GM12801 (cell line): ENCODE measurements around the gene TRIM4.

Experiments used
- CTCF ChIP-seq: IDR thresholded peaks from one replicate; pipeline ENCODE4 v1.5.1; 2011; ENCODE audit warnings: control low read depth; ENCODE audit not compliant: insufficient read length; ENCODE audit errors: extremely low read depth

TRIM4 gene

GRCh38 chr7:99899830-99900519 lies 19.4 kb downstream of the TRIM4 start:
- TF ChIP-seq CTCF: no peak

- TF ChIP-seq CTCF: no peak
Observed at GRCh38 chr7:99898836-99899235, 20.5 kb downstream of the TRIM4 start.

- TF ChIP-seq CTCF: no peak
Observed at GRCh38 chr7:99898023-99898357, 21.3 kb downstream of the TRIM4 start.

- TF ChIP-seq CTCF: no peak
Observed at GRCh38 chr7:99897322-99898022, 21.9 kb downstream of the TRIM4 start.

GRCh38 chr7:99894738-99895137 lies 24.6 kb downstream of the TRIM4 start:
- TF ChIP-seq CTCF: no peak

- TF ChIP-seq CTCF: no peak
Observed at GRCh38 chr7:99893280-99893679, 26.1 kb downstream of the TRIM4 start.

- no peak for TF ChIP-seq CTCF
Observed at GRCh38 chr7:99881370-99881769, 38.0 kb downstream of the TRIM4 start.
